ENCODE measurements around the gene SPPL3.

DNA sequence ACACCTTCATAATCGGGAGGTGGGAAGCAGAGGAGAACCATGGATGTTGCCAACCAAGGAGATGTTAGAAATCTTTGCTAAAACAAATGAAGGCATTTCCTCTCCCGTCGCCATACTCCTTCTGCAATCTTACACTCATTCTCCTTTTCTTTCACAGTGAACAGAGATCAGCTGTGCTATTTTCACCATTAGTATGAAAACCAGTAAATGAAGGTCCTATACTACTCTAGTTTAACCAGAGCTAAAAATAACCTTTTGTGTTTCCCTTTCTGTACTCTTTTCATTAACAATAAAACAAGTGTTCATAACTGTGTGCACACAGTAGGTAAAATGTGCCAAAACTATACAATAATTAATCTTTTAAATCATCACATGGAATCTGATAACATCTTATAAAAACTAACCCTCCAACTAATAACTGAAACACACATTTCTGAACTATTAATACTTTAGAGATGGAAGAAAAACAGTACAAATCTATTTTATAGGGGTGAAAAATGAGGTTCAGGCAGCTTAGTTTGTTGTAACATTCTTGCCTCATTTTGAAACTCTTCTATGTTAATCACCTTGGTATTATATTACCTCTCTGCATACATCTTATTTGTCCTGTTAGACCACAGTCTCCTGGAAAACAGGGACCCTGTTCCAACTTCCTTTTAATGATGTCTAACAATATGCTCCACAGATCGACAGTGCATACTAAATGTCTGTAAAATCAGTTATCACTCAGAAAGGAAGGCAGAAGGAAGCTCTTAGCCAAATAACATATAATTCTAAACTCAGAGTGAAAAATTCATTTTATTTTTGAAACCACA, 69.5 kb downstream of the SPPL3 start:
- TF ChIP-seq CTCF (IDR thresholded peaks at IDR 0.05): no peak
- no peak for TF ChIP-seq POLR2A (IDR thresholded peaks at IDR 0.05)
